Measurements from ENCODE around the gene C3orf33.

The C3orf33 gene

DNA sequence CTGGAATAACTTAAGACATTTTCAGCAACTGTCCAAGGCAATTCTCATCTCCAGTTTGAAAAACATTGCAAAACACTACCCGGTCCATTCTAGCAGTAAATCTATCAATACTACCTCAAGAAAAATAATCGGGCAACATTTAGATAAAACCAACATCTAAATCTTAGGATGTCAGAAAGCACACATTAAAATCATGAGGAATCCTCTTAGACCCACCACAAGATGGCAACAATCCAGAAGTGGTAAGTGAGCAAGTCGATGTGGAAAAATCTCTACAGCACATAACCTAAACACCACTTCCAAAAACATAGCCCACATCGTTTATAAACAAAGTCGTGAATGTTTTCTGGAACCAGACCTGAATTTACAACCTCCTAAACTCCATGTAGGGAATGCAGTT lies 66.9 kb downstream of the C3orf33 start:
- DNase-seq = no peak

DNA sequence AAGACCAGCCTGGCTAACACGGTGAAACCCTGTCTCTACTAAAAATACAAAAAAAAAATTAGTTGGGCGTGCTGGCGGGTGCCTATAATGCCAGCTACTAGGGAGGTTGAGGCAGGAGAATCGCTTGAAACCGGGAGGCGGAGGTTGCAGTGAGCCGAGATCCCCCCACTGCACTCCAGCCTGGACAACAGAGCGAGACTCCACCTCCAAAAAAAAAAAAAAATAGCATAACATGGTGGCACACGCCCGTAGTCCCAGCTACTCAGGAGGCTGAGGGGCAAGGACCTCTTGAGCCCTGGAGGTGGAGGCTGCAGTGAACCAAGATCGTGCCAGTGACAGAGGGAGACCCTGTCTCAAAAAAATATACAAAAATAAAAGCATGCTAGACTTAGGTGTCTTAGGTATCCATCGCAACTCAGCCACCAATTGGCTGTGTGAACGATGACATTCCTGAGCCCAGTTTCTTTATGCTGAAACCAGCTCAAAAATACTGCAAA lies 67.5 kb downstream of the C3orf33 start:
- no peak for DNase-seq

DNA sequence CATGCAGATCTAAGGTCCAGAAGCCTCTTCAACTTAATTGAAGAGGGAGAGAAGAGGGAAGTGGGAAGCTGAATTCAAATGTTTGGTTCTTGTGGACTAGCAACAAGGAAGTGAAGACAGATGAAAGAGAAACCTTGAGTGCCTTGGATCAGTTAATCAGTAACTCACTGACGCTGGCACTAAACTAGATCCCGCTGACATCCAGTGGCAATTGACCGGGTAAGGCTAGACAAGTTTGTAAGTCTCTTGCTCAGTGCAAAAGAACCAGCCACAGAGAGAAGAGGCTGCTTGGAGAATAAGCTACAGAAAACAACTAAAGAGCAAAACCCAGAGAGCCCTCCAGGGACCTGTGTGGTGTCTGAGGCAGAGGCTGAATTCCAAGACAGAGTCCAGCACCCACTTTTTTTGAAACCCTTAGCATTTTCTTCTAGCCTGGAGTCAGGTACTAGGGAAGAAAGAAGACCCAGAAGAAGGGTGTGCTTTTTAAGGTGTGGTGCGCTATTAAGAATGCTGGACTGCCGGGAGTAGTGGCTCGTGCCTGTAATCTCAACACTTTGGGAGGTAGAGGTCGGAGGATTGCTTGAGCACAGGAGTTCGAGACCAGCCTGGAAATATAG lies 68.1 kb downstream of the C3orf33 start:
- DNase-seq = no peak

DNA sequence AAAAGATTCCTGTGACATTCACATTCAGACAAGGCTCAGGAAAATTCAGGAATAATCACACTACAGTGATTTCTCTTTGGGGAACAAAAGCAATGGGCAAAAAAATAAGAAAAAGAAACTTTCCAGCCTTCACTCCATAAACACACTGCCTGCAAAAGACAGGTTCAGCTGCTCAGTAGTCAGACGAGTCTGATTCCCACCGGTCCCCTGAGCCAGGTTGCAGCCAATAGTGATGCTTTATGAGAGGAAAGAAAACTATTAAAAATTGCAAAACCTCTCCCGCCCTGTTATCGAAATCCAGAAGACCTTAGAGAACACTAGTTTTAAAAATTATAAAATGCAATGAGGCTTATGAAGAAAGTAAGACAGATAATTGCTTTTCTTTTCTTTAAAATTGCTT lies 69.7 kb downstream of the C3orf33 start:
- DNase-seq = no peak

DNA sequence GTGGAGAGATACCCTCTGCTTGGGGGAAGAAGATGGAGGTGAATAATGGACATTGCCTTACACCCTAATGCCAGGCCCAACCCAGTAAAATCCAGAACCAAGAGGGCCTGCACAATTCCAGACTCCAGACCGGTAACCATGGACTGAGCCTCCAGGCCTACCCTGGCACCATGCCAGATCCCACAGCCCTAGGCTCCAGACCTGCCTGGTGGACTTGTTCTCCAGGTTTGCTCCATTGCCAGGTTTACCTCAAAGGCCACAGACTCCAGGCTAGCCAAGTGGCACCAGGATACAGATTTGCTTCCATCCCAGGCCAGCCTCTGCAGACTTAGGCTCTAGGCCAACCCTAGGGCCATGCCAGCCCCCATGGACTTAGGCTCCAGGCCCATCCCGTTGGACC lies 75.2 kb downstream of the C3orf33 start:
- DNase-seq = no peak

DNA sequence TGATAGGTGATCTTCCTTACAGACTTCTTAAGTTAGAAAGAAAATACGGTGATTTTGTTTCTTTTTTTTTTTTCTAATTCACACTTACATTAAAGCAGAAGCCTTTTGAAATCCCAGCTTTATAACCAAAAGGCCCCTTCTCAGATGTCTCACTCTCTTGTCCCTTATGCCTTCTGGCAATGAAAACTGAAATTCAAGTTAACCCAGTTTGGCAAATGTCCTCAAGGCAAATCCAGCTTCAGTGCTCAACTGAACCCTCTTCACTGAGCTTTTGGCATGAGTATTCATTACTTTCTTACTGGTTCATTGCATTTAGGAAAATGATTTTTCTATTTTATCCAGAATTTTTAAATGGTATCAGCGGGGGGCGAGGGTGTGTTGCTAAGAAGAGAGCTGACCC lies 78.2 kb downstream of the C3orf33 start:
- DNase-seq = no peak

DNA sequence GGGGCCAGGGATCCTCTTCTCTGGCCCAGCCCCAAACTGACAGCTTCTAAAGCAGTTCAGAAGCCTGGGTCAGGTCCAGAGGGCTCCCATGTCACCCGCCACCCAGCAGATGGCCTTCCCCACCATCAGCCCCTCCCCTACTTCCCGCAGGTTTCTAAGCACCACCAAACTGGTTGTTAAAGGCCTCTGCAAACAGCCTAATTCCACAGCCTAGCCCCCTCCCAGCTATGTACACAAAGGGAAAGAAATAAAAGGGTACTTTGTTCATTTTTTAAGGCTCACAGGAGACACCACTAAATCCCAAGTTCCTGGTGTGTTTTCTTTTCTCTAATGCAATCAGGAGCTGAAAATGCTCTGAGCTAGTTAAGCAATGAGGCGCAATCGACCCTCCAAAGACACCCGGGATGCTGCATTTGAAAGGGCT lies 91.8 kb downstream of the C3orf33 start:
- DNase-seq = peak; percentile 5
